C4-2B (cell line): ENCODE results near the gene CHRNA3.

ENCODE experiments used
- H3K27ac ChIP-seq: fragments of 450-650 bp; 2 replicates; pipeline ENCODE4 v1.5.1; 2017
- ZFX ChIP-seq: fragments of 450-650 bp; IDR thresholded peaks from 2 replicates; pipeline ENCODE4 v1.6.1; 2017
- TF ChIP-seq, protein P1 (sequence below): fragments of 450-650 bp; conservative IDR thresholded peaks from 2 replicates; pipeline ENCODE4 v1.5.1; 2017; ENCODE audit warnings: mild to moderate bottlenecking

Gene CHRNA3

DNA sequence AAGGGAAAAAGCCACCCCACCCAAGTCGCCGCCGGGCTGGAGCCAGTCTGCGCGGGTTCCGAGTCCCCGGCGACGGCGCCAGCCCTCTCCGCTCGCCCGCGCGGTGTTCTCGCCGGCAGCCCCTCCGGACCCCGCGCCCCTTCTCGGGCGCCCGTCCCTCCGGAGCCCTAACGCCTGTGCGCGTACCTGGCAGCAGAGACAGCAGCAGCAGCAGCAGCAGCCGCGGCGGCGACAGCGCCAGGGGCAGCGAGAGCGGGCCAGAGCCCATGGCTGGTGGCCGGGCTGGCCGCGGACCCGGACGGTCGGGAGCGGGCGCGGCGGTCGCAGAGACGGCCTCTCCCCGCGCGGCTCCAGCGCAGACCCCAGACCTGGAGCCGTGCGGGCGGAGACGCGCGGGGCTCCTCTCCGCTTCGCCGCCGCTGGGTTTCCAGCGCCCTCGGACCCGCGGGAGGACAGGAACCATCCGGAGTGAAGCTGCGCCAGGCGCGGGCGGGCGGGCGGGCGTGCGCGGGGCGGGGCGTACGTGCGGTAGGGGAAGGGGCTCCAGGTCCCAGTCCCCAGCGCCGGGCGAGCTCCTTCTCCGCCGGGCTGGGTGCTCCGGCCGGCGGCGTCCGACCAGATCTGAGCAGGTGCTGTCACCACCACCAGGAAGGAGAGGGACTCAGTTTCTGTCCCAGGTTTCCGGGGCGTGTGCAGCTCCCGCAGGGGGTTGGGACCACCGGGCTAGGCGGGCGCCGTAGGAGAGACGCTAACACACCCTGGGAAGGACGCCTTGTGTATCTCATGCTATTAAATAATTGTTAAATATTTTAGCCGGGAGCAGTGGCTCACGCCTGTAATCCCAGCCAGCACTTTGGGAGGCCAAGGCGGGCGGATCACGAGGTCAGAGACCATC is at the start of gene CHRNA3:
TSS of gene CHRNA3 (minus strand) at position 470 of the 895 bp plus-strand sequence. CDS start at position 268, 202 bp downstream.
- H3K27ac ChIP-seq = no peak within 1 kb of the TSS
- TF ChIP-seq ZFX = no peak
- TF ChIP-seq, protein P1, sequence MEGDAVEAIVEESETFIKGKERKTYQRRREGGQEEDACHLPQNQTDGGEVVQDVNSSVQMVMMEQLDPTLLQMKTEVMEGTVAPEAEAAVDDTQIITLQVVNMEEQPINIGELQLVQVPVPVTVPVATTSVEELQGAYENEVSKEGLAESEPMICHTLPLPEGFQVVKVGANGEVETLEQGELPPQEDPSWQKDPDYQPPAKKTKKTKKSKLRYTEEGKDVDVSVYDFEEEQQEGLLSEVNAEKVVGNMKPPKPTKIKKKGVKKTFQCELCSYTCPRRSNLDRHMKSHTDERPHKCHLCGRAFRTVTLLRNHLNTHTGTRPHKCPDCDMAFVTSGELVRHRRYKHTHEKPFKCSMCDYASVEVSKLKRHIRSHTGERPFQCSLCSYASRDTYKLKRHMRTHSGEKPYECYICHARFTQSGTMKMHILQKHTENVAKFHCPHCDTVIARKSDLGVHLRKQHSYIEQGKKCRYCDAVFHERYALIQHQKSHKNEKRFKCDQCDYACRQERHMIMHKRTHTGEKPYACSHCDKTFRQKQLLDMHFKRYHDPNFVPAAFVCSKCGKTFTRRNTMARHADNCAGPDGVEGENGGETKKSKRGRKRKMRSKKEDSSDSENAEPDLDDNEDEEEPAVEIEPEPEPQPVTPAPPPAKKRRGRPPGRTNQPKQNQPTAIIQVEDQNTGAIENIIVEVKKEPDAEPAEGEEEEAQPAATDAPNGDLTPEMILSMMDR = no peak

DNA sequence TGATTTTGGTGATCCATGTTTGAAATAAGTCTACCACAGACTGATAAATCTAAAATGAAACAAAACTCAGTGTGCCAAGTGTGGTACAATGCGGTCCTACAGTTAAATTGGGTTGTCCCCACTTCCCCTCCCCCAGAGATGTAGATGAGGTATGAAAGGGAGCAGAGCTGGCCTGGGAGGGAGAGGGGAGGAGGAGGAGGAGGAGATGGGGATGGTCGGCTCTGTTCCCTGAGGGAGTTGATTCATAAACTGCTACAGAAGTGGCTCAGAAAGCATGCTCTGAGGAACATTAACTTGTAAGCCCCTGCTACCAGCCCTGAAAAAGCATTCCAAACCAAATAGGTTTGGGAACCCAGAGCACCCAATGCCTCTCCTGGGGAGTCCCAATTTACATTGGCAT is 48.2 kb upstream of the CHRNA3 start:
- H3K27ac ChIP-seq = no peak overlapping the region
- no peak for TF ChIP-seq ZFX
- TF ChIP-seq, protein P1 = no peak

DNA sequence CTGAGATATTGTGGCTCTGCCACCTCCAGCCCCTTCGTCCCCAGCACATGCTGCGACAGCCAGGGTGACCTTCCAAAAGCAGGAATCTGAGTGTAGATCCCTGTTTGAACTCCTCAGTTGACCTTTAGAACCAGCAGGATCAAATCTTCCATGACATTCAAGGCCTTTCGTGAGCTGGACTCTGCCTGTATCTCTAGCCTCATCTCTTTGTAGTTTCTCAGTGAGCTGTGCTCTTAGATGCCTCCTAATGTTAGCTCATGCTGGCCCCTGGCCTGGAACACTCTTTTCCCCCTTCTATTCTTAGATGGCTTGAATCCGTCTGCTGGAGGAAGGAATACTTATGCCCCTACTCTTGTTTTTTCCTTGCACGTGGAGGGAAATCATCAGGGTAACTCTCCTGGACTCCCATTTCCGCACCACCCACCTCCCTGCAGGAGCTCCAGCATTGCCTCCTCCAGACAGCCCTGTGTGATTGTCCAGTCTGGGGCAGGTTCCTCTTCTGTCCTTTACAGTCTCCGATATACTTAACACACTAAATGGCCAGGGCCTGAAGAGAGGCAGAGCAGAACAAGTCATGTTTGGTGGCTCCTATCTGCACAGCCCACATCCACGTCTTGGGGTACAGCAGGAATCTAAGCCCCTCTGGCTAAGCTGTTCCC is 46.9 kb upstream of the CHRNA3 start:
- TF ChIP-seq, protein P1 = no peak
- no peak for TF ChIP-seq ZFX
- no peak overlapping the region for H3K27ac ChIP-seq

DNA sequence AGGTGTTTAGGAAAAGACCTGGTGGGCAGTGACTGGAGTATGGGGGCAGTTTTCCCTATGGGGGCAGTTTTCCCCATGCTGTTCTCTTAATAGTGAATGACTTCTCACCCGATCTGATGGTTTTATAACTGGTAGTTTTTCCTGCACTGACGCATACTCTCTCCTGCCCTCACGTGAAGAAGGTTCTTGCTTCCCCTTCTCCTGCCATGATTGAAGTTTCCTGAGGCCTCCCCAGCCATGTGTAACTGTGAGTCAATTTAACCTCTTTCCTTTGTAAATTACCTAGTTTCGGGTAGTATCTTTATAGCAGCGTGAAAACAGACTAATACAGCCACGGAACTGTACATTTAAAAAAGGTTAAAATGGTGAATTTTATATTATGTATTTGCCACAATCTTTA is 45.2 kb upstream of the CHRNA3 start:
- H3K27ac ChIP-seq = no peak overlapping the region
- TF ChIP-seq ZFX = no peak
- TF ChIP-seq, protein P1 = no peak

DNA sequence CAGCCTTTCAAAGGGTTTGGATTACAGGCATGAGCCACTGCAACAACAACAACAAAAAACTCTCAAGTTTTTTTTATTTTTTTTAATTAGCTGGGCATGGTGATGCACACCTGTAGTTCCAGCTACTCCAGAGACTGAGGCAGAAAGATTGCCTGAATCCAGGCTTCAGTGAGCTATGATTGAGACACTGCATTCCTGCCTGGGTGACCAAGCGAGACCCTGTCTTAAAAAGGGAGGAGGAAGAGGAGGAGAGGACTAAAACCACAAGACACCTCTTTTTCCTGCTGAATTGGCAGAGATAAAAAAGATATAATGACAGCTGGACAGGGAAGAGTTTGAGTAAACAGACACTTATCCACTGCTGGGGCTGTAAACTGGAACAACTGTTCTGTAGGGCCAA is 42.9 kb upstream of the CHRNA3 start:
- H3K27ac ChIP-seq = no peak overlapping the region
- TF ChIP-seq, protein P1 = no peak
- TF ChIP-seq ZFX = no peak

DNA sequence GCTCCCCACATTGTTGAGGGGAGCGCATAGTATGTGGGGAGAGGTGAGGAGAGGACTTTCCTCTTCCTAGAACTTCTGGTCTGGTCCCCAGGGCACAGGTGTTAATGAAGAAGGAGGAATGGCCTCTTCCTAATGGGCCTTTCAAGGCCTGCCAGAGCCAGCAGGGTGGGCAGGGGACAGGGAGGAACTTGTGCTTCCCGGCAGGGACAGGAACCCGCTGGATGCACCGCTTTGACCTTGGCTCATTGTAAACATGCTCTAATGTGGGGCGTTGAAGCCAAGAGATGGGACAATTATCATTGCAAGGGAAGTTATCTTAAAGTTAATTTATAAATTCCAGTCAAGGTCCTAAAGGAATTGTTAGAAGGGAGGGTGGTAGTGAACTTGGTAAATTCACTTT is 41.2 kb upstream of the CHRNA3 start:
- TF ChIP-seq, protein P1 = no peak
- no peak for TF ChIP-seq ZFX

DNA sequence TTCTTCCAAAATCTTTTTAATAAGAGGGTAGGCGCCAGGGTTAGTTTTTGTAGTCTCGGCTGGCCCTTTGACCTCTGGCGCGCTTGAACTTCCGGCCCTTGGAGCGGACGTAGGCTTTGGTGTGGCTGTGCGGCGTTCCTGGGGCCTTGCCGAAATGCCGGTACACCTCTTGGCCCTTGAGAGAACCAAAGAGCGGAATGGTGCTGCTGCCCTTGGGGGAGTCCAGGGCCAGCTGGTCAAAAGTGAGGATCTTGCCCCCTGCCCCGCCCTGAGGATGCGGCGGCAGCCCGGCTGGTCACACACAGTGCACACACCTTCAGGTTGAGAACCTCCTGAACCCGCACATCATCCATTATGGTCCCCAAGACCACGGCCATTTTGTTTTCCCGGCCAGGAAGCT is 40.2 kb upstream of the CHRNA3 start:
- H3K27ac ChIP-seq = no peak overlapping the region
- TF ChIP-seq ZFX = no peak

More for the DNA sequence above, 41.2 kb upstream of the CHRNA3 start:
- H3K27ac ChIP-seq = no peak overlapping the region
